ENCODE data around the gene ESR2.
"Not testable (repeated sequence)": the region's sequence is repeated elsewhere in the genome, so short reads cannot be mapped to it uniquely, and the experiment has no call there.

The ESR2 gene

GRCh38 chr14:64196056-64196455 is 98.1 kb downstream of the ESR2 start:
- DNase-seq = no peak

GRCh38 chr14:64195199-64195598 is 99.0 kb downstream of the ESR2 start:
- no peak for DNase-seq

- no peak for DNase-seq
Measured at GRCh38 chr14:64194404-64194803, 99.8 kb downstream of the ESR2 start.

GRCh38 chr14:64193821-64194220 is 100.3 kb downstream of the ESR2 start:
- no peak for DNase-seq

- no peak for DNase-seq
Measured at GRCh38 chr14:64191756-64192155, 102.4 kb downstream of the ESR2 start.

GRCh38 chr14:64190974-64191502 is 103.1 kb downstream of the ESR2 start:
- DNase-seq = no peak

GRCh38 chr14:64187331-64187730 is 106.8 kb downstream of the ESR2 start:
- no peak for DNase-seq

- DNase-seq = no peak
Measured at GRCh38 chr14:64186231-64187129, 107.7 kb downstream of the ESR2 start.

GRCh38 chr14:64185184-64185583 is 109.0 kb downstream of the ESR2 start:
- no peak for DNase-seq

GRCh38 chr14:64184103-64184729 is 110.0 kb downstream of the ESR2 start:
- no peak for DNase-seq

GRCh38 chr14:64182908-64183307 is 111.3 kb downstream of the ESR2 start:
- not testable (repeated sequence) for DNase-seq

- DNase-seq = no peak
Measured at GRCh38 chr14:64178814-64179213, 115.4 kb downstream of the ESR2 start.

GRCh38 chr14:64176330-64176729 is 117.8 kb downstream of the ESR2 start:
- no peak for DNase-seq

GRCh38 chr14:64174922-64175782 is 119.0 kb downstream of the ESR2 start:
- DNase-seq = no peak

- no peak for DNase-seq
Measured at GRCh38 chr14:64170181-64170580, 124.0 kb downstream of the ESR2 start.

- DNase-seq = no peak
Measured at GRCh38 chr14:64159588-64159987, 134.6 kb downstream of the ESR2 start.

- DNase-seq = no peak
Measured at GRCh38 chr14:64158608-64159007, 135.6 kb downstream of the ESR2 start.

GRCh38 chr14:64149921-64150320 is 144.2 kb downstream of the ESR2 start:
- DNase-seq = no peak

- peak; percentile 41 for DNase-seq
Measured at GRCh38 chr14:64147126-64147790, 146.9 kb downstream of the ESR2 start.

GRCh38 chr14:64137657-64138290 is 156.4 kb downstream of the ESR2 start:
- DNase-seq = no peak

- DNase-seq = no peak
Measured at GRCh38 chr14:64126548-64126947, 167.6 kb downstream of the ESR2 start.

- no peak for DNase-seq
Measured at GRCh38 chr14:64125270-64125669, 168.9 kb downstream of the ESR2 start.

All from left hindlimb (tissue), 1 donor.